Limb (tissue), 2 donors: ENCODE results near the gene MBD3L4.
"Not testable (repeated sequence)": the region's sequence is repeated elsewhere in the genome, so short reads cannot be mapped to it uniquely, and the experiment has no call there.

ENCODE experiments used
- DNase-seq, 2 donors: peaks; one replicate each; pipeline ENCODE4 v3.0.0-alpha.2; 2016; ENCODE audit errors: extremely low spot score in 2 of 2

The MBD3L4 gene

GRCh38 chr19:7040079-7040478 is at the start of gene MBD3L4:
Gene MBD3L4 (minus strand): TSS chr19:7040179. CDS start chr19:7040144, 35 bp downstream.
- not testable (repeated sequence) for DNase-seq

- no peak for DNase-seq
Observed at GRCh38 chr19:7088999-7089398, 49.0 kb upstream of the MBD3L4 start.

GRCh38 chr19:7083076-7083956 is 43.3 kb upstream of the MBD3L4 start:
- DNase-seq, result no peak

DNA sequence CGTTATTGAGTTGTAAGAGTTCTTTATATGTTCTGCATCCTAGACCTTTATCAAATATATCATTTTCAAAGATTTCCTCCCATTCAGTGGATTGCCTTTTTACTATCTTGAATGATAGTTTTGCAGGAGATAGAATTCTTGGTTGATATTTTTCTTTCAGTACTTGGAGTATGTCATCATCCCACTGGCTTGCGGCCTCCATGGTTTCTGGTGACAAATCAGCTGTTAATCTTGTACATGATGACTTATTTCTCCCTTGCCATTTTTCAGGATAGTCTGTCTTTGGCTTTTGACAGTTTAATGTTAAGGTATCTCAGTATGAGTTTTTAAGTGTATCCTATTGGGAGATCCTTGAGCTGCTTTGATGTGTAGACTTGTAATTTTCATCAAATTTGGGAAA is 38.0 kb upstream of the MBD3L4 start:
- no peak for DNase-seq

DNA sequence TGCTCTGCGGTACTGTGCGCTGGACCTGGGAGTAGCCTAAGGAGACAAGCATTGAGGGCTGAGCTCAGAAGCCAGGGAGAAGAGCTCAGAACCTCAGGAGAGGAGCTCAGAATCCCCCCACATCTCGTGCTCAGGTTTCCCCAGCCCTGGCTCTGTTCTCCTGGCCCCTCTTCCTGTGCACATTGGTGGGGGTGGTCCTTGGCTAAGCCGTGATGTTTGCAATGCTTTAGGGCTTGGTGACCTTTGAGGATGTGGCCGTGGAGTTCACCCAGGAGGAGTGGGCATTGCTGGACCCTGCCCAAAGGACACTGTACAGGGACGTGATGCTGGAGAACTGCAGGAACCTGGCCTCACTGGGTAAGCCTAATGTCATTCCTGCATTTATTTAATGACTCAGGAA is 36.2 kb upstream of the MBD3L4 start:
- no peak for DNase-seq

DNA sequence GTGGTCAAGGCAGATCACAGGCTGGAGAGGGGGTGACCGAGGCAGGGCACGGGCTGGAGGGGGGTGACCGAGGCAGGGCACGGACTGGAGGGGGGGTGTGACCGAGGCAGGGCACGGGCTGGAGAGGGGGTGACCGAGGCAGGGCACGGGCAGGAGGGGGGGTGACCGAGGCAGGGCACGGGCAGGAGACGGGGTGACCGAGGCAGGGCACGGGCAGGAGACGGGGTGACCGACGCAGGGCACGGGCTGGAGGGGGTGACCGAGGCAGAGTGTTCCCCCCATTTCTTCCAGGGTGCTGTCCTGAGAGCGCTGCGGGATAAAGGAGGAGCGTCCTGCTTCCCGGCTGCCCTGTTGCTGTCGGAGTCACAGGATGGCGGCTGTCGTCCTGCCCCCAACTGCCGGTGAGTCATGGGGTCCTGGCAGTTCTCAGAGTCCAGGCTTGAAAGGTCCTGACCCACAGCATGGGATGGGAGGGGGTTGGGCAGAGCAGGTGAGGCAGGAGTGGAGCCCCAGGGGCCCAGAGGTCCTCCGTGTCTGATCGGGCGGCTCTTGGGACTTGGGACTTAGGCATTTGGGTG is 34.8 kb upstream of the MBD3L4 start:
- no peak for DNase-seq

DNA sequence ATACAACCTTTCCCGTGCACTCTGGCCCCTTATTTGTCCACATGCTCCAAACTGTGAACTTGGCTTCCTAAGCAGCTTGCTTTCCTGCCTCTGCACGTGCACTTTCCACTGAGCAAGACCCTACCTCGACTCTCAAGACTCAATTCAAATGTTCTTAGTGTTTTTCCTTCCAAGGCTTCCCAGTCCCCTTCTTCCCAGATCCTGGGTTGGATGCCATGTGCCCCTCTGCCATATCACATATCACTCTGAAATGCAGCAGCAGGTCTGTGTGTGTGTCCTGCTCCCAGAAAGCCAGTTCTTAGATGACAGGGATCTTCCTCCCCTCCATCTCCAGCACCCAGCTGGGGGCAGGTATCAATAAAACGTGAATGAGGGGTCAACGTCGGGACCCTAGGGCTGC is 32.6 kb upstream of the MBD3L4 start:
- no peak for DNase-seq

GRCh38 chr19:7069904-7070226 is 29.9 kb upstream of the MBD3L4 start:
- DNase-seq, result no peak

DNA sequence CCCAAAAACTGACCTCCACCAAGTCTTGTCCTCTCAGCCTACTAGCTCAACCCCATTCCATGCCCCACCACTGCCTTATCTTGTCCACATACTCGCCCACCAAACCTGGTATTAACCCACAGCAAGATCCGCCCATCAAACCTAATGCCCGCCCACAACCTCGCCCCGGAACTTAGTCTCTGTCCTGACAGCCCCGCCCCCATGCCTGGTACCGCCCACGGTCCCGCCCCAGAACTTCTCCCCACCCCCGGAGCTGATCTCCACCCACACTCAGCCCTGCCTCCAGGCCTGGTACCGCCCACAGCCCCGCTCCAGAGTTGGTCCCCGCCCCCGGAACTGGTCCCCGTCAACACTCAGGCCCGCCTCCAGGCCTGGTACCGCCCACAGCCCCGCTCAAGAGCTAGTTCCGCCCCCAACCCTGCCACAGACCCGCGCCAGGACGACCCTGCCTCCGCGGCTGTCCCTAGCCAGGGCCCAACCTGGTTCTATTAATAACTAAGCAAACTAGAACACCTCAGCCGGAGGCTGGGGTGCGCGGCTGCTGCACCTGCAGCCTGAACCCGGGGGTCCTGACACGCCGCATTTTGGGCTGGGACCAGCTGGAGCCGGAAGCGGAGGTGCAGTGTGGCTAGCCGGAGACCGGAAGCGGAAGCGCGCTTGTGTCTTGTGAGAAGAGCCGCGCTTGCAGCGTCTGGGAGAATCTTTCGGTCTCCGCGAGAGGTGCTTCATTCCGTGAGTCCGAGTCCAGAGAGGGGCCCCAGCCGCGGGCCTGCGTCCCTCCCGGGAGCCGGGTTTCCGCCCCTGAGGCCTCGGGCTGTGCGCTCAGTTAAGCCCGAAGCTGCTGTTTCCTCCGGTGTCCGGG is 29.3 kb upstream of the MBD3L4 start, which contains the start of gene ZNF557:
Gene ZNF557, plus strand, starts transcription at position 662 of the 862 bp plus-strand sequence. CDS start 5,372 bp downstream, outside the sequence.
- DNase-seq, result peak; percentile 96 to 99

- DNase-seq, result no peak
Observed at GRCh38 chr19:7068599-7068998, 28.6 kb upstream of the MBD3L4 start.

DNA sequence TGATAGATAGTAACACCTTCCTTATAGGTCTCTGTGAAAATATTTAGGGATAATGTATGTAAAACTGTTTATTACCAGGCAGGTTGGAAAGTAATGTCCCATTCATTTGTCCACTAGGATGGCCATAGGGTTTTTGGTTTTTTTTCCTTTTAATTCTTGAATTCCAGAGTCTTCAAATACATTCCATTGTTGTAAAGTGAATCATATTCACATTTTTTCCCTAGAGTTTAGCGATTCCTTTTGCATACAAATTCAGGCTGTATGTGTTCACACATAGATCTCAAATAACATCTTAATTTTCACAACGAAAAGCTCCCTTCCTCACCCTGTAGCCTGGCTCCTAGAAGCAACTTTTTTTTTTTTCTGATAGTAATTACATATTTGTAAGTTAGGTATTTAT is 27.7 kb upstream of the MBD3L4 start:
- no peak for DNase-seq

DNA sequence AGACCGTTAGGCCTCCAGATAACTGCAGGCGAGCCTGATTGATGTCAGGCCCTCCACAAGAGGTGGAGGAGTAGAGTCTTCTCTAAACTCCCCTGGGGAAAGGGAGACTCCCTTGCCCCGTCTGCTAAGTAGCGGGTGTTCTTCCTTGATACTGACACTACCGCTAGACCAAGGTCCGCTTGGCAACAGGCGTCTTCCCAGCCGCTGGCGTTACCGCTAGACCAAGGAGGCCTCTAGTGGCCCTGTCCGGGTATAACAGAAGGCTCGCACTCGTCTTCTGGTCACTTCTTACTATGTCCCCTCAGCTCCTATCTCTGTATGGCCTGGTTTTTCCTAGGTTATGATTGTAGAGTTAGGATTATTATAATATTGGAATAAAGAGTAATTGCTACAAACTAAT is 27.1 kb upstream of the MBD3L4 start:
- DNase-seq, result not testable (repeated sequence)

DNA sequence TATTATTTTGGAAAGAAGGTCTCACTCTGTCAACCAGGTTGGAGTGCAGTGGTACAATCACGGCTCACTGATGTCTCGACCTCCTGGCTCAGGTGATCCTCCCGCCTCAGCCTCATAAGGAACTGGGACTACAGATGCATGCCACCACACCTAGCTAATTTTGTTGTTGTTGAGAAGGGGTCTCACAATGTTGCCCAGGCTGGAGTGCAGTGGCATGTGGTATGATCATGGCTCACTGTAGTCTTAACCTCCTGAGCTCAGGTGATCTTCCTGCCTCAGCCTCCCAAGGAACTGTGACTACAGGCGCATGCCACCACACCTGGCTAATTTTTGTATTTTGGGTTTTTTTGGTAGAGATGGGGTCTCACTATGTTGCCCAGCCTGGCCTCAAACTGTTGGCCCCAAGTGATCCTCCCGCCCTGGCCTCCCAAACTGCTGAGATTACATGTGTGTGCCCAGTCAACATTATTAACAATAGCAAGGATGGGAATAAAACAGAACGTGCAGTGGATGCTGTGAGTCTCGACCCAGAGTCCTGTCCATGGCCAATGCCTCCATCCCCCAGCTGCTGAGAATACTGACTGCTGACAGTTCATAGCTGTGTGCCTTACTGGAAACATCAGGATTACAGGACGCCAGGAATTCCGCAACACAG is 23.9 kb upstream of the MBD3L4 start:
- no peak for DNase-seq

- no peak for DNase-seq
Observed at GRCh38 chr19:7063339-7063738, 23.4 kb upstream of the MBD3L4 start.

DNA sequence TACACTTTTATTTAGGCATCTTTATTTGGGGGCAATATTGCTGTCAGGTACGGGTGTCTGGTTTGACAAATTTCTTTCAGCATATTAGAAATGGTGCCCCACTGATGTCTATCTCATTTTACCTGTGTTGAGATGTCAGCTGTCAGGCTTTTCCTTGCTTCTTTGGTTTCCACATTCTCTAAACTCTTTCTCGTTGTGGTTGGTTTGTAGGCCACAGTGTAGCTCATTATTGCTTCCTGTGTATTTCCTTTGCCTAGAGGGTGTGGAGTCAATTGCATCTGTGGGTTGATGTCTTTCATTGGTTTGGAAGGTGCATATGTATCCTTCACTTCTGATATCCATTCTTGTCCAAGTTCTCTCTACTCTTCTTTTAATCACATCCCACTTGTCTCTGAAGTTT is 20.0 kb upstream of the MBD3L4 start:
- not testable (repeated sequence) for DNase-seq

GRCh38 chr19:7058576-7058975 is 18.6 kb upstream of the MBD3L4 start, which contains the start of gene MBD3L3:
Gene MBD3L3 (minus strand): TSS chr19:7058676. CDS start chr19:7058605, 71 bp downstream.
- DNase-seq, result not testable (repeated sequence)

DNA sequence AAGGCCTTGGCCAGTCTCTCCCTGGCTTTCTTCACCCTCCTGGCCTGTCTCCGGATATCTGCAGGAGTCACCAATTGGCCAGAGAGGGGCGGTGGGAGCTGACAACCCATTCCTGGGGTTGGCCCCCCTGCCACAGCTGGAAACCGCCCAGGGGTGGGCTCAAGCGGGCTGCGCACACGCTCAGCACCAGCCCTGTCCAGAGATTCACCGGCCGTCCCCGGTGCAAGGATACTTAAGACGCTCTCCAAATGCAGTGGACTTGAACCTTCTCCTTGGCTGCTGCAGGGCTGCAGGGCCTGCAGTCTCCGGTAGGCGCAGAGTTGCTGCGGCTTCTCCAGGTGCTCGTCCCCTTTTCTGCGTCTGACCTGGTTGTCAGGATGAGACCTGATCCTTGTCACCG is 16.4 kb upstream of the MBD3L4 start:
- DNase-seq, result not testable (repeated sequence)

DNA sequence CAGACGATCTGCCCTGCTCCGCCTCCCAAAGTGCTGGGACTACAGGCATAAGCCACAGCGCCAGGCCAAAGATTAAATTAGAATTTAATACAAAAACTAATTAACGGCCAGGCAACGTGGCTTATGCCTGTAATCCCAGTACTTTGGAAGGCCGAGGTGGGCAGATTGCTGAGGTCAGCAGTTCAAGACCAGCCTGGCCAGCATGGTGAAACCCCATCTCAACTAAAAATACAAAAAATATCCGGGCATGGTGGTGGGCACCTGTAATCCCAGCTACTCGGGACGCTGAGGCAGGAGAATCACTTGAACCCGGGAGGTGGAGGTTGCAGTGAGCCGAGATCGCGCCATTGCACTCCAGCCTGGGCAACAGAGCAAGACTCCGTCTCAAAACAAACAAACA is 15.7 kb upstream of the MBD3L4 start:
- DNase-seq, result not testable (repeated sequence)

DNA sequence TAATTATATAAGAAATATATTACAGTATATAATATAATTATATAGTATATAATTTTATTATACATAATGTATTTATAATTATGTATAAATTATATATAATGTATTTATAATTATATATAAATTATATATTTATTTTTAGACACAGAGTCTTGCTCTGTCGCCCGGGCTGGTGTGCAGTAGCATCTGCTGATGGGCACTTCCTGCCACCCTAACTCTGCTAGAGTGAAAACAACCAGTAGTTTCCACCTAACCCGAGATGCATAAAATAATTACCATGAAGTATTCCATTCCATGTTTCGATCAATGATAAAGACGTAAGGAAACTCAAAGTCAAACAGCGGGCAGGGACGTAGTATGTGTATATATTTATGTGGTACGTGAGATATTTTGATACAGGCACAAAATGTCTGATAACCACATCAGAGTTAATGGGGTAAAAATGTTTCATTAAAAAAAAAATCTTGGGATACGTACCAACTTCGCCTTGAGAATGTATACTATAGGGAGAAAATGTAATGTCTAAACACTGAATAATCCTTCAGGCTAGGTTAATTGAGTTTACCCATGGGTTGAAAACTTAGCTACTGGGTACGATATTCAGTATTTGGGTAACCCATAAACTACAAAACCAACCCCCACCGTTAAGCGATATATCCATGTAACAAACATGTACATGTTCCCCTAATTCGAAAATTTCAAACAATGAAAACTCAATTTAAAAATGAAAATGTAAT is 14.8 kb upstream of the MBD3L4 start:
- DNase-seq, result not testable (repeated sequence)

DNA sequence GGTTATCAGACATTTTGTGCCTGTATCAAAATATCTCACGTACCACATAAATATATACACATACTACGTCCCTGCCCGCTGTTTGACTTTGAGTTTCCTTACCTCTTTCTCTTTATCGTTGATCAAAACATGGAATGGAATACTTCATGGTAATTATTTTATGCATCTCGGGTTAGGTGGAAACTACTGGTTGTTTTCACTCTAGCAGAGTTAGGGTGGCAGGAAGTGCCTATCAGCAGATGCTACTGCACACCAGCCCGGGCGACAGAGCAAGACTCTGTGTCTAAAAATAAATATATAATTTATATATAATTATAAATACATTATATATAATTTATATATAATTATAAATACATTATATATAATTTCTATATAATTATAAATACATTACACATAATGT is 12.9 kb upstream of the MBD3L4 start:
- not testable (repeated sequence) for DNase-seq

DNA sequence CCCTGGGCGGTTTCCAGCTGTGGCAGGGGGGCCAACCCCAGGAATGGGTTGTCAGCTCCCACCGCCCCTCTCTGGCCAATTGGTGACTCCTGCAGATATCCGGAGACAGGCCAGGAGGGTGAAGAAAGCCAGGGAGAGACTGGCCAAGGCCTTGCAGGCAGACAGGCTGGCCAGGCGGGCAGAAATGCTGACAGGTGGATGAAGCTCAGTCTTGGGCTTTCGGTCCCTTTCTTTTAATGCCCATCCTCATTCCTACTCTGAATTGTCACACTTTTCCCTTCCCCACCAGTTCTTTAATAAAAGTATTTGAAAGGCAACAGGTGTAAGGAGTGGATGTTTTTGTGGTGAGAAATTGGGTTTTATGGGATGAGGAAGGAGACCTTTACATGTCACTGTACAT is 11.4 kb upstream of the MBD3L4 start:
- not testable (repeated sequence) for DNase-seq
